ENCODE data around the gene UGT1A7.
"Not testable (repeated sequence)": the region's sequence is repeated elsewhere in the genome, so short reads cannot be mapped to it uniquely, and the experiment has no call there.

UGT1A7 gene

DNA sequence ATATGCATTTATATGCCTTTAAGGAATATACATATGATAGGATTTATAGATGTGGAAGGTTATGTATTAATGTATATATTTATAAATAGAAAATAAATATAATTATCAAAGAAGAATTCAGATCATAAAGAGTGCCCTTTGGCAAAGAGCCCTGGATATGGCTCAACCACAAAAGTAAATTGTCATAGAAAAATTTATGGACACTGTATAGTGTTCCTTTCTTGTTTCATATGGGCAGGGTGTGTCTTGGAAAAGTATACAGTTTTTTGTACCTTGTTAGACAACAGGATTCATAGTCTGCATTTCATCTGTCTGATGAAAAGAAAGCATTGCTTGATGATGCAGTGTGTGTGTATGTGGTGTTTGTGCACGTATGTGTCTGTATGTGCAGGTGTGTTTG lies 2.9 kb downstream of the UGT1A7 start:
- DNase-seq: no peak

DNA sequence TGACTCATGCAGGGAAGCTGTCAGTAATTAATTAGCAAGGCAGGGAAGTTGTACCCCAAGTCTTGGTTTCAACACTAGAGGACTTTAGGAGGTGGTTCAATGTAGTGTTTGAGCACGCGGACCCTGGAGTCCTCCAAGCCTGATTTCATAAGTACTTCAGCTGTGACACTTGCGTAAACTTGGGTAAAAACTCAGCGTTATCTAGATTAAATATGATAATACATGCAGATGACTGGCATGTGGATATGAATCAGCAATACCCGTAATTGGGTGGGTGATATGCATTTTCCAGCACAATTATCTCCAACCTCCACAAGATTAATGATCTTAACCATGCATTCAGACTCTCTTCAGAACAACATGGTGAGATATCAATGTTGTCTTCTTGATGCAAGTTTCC lies 5.2 kb downstream of the UGT1A7 start:
- DNase-seq: no peak

DNA sequence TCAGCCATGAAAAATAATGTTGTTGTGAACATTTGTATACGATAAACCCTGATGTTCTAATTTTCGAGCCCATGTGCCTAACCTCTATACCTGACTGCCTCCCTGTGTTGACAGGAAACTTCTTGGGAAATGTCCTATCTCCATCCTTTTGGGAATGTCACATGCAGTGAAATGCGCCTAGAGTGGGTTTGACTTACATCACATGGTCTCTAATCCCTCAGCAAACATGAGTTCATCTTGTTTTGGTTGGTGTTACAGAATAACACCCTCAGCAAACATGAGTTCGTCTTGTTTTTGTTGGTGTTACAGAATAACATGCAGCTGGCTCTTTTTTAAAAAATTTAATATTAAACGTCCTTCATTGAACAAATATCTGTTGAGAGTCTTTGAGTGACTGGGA lies 6.6 kb downstream of the UGT1A7 start:
- DNase-seq: no peak

DNA sequence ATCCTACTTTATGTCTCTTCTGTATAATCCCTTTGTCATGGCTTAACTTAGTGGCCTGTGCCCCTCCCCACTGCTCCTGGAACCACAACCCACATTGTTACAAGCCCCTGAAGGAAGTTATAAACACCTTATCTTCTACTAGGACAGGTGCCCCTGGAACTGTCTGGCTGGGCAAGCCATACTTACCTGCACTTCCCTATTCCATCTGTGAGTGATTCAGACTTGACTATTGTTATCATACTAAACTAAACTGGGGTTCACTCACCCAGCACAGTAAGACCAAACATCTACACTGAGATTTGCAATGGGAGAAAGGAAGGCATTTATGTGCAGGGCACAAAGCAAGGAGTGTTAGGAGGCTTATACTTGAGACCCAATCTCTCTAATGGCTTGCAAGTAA lies 7.3 kb downstream of the UGT1A7 start:
- DNase-seq: no peak

DNA sequence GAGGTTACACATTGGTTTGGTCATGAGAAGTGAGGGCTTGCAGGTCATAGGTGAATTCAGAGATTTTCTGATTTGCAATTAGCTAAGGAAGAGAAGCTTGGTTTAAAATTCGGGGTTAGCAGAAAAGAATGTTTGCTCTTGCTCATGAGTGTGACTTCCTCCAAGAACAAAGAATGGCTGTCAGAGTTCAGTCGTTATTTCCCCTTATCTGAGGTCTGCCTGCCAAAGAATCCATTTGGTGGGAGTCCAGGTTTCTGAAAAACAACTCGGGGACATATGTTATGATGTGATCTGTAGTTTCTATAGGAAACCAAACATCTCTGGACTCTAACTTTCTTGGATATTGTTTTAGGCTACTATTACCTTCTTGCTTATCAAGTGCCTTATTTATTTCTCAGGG lies 7.8 kb downstream of the UGT1A7 start:
- DNase-seq: no peak

DNA sequence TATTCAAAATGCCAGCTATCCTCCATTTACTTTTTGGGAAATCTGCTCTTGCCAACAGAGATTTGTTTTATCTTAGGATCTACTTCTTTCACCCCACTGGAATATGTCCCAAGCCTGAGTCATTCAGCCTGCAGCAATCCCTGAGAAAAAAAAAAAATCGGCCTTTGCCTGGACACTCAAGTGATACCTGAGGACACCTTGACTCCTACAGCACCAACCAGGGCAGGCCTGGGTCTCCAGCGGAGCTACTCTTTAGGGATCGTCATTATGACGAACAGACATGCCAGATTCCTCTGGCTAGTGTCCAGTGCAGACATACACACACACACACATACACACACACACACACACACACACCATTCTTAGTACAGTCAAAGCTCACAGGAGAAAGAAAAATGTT lies 8.7 kb downstream of the UGT1A7 start:
- DNase-seq: no peak

DNA sequence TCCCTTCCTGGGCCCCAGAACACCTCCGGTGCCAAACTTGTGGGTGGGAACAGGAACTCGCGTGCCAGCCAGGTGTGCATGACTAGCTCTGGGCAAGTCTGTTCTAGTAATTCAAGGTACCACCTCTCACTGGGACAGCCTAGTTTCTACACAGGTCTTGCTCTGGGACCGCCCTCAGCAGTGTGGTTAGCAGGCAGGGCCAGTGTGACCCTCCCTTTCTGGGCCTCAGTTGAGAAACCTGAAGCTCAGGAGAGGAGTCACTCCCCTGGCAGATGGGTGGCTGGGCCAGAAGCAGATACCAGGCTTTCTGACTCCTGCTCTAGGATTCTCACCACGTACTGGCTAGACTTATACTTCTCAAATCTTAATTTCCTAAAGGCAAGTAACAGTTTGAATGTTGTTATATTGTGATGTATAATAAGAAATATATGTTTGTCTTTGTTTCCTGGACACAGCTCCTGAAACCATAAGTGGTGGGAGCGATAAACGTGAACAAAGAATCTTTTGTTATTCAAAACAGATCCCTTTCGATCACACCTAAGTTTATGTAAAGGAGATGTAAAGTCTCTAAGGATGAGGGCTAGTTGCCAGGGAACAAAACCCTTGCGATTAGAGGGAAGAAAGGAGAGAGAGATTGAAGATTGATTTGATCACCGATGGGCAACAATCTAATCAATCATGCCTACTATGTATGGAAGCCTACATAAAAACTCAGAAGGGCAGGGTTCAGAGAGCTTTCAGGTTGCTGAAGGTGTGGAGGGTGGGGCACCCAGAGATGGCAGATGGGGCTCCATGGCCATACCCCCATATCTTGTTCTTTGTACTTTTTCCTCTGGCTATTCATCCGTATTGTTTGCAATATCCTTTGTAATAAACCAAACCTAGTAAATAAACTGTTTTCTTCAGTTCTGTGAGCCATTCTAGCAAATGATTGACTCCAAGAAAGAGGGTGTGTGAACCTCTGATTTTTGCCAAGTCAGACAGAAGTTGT lies 10.0 kb downstream of the UGT1A7 start:
- DNase-seq: no peak

DNA sequence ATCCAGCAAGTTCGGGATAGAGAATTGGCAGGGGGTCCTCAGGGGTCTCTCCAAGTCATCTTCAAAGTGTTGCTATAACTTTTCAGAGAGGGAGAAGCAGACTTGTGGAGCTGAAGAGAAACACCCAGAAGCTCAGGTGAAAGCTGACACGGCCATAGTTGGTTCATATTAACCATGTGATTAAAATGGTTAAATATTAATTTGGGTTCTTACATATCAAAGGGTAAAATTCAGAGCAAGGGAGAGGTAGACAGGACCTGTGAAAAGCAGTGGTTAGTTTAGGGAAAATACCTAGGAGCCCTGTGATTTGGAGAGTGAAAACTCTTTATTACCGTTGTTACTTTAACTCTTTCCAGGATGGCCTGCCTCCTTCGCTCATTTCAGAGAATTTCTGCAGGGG lies 10.9 kb downstream of the UGT1A7 start, which contains the start of gene UGT1A6:
Gene UGT1A6, plus strand, starts transcription at position 243 of the 400 bp plus-strand sequence. Its CDS starts 115 bp downstream, at position 358.
- no peak for DNase-seq

DNA sequence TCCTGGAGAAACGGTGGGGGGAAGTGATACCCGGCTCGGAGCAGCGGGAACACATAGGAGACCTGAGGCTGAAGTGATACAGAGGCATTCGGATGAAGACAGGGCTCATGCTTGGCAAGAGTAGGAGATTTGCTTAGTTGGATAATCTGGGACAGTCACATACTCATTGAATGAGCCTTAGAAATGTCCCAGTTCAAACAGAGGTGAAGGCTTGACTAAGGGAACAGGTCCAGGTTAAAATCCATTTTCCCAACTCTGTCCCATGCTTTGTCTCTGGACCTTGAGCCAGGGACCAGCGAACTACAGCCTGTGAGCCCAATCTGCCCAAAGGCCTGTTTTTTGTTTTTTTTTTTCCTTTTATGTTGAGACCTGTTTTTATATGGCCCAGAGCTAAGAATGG lies 12.3 kb downstream of the UGT1A7 start:
- DNase-seq: no peak

DNA sequence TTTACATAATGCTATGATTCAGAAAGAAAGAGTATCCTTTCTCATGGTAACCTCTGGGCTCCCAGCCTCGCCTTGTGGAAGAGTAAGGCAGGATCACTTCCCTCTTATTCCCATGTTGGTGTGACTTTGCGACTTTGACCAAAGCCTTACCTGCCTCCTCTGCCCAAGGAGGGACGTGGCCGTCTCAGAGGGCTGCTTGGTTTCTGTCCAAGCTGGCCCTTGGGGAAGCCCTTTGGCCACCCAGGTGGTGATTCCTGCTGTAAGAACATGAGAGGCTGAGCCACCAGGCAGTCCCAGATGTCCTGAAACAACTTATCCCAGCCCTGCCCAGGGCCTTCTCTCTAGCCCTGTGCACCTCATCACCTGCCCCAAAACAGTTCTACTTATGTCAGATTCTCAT lies 17.0 kb downstream of the UGT1A7 start:
- no peak for DNase-seq

DNA sequence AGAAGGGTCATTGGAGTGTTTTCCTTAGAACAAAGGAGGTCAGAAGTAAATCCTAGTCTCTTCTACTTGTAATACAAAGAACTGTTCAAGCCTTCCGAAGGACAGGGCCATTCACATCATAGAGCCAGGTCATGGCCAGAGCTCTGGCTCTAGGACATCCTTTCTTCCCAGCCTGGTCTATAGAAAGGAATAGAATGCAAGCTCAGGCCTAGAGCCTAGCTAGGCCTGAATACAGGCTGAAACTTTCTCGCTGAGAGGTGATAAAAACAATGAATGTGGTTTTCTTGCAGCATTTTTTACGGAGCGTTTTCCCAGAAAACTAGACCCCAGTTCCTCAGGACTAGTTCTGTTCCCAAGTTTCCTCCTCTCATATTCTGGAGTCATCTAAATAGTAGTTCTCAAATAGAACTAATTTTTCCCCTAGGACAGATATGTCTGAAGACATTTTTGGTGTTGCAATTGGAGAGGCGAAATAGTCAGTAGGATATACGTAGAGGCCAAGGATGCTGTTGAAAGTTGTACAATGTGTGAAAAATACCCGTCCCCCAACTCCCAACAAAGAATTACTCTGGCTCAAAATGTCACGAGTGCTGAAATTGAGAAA lies 17.8 kb downstream of the UGT1A7 start:
- peak; percentile 3 for DNase-seq

DNA sequence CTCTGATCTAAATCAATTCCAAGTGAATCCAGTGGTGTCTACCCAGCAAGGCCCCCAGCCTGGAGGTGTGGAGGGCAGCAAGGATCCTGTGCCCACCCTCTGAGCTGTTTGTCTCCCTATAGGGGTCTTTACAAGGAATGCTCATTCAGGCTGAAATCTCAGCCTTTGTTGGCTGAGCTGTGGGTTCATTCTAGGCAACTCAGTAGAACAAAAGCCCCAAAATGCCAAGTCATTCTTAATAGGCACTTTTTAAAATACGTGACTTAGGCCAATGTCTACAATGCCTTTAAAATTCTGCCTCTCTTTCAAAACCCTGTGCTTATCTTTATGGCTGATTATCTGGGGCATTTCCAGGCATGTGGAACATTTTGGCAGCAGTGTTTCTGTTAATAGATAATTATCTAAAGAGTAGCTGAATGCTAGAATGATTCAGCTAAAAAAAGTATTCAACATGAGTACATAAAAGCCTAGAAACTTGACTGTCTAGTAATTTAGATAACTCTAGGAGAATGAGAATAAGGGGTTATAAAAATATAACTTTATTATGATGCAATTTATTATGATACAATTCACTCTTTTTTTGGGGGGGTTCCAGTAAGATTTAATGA lies 18.4 kb downstream of the UGT1A7 start:
- DNase-seq: peak; percentile 67

DNA sequence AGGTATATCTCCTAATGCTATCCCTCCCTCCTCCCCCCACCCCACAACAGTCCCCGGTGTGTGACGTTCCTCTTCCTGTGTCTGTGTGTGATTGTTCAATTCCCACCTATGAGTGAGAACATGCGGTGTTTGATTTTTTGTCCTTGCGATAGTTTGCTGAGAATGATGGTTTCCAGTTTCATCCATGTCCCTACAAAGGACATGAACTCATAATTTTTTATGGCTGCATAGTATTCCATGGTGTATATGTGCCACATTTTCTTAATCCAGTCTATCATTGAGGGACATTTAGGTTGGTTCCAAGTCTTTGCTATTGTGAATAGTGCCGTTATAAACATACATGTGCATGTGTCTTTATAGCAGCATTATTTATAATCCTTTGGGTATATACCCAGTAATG lies 19.1 kb downstream of the UGT1A7 start:
- DNase-seq: not testable (repeated sequence)

DNA sequence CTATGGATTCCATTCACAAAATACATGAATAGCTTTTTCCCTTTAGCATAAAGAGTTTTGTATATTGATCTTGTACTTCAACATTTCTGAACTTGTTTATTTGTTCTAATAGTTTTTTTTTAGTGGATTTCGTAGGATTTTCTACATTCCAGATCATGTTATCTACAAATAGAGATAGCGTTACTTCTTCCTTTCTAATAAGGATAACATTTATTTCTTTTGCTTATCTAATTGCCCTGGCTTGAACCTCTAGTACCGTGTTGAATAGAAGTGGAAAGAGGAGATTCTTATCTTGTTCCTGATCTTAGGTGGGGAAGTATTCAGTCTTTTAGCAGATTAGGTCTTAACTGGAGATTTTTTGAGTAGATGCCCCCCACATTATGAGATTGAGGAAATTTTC lies 20.5 kb downstream of the UGT1A7 start:
- no peak for DNase-seq

DNA sequence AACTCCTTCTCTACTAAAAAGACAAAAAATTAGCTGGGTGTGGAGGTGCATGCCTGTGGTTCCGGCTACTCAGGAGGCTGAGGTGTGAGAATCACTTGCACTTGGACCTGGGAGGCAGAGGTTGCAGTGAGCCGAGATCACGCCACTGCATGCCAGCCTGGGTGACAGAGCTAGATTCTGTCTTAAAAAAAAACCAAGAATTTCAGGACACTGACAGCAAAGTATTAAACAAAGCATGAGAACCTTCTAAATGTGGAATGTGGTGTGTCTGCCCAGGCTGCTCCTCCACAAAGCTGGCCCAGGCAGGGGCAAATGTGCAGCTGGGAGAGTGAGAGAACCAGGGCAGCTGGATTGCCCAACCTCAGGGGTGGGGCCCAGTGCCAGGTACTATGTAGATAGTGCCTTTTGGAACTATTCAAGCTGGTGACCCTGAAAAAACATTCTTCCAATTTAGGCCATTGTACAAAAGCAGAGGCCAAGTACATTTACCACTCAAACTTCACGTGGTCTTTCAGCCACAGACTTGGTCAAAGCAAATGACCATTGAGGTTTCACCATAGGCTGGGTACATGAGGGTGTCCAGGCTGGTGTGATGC lies 24.3 kb downstream of the UGT1A7 start:
- DNase-seq: no peak

DNA sequence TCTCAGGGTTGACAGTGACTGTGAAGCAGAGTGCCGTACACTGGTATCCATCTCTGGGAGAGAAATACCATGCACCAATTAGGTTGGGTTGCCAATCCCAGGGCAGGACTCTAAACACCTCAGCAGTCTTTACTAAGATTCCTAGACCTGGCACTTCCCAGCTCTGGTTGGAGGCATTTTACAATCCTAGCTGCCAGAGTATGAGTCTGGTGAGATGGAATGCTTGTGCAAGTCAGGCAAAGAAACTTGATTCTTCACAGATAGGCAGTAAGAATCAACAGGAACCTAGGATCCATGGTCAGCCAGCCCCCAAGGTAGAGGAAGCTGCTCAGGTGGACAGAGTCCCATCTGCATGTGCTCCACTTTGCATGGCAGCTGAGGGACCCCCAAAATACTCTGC lies 25.0 kb downstream of the UGT1A7 start:
- no peak for DNase-seq

DNA sequence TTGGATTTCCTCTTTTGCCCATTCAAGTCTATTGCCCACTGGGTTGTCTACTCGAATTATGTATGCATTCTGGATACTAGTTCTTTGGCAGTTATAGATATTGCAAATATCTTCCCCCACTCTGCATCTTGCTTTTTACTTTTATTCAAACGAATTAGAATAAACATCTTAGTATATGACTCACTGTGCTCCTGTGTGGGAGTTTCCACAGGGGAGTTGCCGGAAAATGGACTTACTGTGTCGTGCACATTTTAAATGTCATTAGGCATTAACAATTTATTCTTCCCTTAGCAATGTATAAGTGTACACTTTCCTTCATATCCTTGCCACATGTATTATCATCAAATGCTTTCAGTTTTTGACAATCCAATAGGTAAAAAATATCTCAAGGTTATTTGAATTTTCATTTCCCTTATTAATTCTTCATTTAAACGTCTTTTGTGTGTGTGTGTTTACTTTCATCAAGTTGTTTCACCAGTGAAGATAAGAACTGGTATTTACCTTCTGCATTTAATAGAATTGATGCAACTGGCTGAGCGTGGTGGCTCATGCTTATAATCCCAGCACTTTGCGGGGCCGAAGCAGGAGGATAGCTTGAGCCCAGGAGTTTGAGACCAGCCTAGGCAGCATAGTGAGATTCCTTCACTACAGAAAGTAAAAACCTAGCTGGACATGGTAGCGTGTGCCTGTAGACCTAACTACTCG lies 26.4 kb downstream of the UGT1A7 start:
- peak; percentile 24 for DNase-seq

DNA sequence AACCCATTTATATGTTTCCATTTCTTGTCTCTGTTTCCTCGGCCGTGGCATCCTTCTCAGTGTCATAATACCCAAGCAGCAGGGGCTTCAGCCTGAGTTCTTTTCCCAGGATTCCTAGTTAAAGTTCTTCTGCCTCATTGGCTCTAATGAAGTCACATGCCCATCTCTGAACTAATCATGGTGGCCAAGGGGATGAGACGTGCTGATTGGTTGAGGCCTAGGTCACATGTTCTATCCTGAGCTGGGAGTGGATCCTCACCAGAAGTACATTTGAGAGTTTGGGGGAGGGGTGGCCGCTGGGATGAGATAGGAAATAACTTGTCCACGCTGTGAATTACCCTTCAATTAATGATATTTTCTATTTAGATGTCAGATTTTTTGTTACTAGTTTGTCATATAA lies 27.2 kb downstream of the UGT1A7 start:
- no peak for DNase-seq

DNA sequence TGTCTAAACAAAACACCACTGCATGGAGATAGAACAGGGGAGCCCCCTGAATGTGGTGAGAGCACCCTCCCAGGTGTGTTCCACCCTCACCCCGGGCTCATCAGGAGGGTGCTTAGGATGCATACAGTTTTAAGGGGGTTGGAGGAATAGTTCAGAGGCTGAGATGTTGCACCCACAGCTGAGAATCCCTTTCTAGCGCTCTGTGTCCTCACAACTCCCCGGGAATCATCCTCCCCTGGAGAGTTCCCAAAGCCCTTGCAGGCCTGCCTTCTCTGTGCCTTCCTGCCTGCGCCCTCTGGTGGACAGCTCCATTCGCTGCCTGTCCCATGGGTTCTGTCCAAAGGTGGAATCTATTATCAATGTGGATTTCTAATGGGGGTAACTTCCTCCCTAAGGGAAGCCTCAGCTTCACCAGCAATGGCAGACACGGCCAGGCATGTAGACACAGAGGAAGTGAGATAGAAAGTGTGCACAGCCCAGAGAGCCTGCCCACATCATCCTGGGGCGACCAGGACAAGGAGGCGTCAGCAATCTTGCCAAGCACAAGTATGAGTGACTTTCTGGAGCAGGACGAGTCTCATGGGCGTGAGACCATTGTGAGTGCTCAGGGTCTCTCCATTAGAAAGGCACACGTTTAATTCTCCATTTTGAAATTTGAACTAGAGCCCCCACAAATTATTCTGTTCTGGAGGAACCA lies 29.8 kb downstream of the UGT1A7 start:
- DNase-seq: peak; percentile 84

DNA sequence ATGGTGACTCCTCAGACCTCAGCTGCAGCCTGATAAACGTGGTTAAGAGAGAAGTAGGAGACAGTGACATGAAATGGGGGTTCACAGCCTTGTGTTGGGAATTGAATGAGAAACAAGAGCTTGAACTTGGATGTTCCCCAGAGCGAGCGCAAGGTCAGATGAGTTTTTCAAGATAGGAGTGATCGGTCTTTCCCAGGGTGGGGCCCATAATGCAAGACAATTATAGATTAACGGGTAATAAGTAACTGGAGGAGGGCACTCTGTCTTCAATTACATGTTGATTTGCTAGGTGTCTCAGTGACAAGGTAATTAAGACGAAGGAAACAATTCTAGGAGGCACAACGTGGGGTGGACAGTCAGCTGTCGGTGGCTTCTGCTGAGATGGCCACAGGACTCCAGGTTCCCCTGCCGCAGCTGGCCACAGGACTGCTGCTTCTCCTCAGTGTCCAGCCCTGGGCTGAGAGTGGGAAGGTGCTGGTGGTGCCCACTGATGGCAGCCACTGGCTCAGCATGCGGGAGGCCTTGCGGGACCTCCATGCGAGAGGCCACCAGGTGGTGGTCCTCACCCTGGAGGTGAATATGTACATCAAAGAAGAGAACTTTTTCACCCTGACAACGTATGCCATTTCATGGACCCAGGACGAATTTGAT lies 31.0 kb downstream of the UGT1A7 start, which contains the start of gene UGT1A5:
Gene UGT1A5, plus strand, starts transcription at position 297 of the 651 bp plus-strand sequence. Its CDS starts 85 bp downstream, at position 382.
- no peak for DNase-seq

DNA sequence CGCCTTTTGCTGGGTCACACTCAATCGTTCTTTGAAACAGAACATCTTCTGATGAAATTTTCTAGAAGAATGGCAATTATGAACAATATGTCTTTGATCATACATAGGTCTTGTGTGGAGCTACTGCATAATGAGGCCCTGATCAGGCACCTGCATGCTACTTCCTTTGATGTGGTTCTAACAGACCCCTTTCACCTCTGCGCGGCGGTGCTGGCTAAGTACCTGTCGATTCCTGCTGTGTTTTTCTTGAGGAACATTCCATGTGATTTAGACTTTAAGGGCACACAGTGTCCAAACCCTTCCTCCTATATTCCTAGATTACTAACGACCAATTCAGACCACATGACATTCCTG lies 31.5 kb downstream of the UGT1A7 start:
- no peak for DNase-seq

DNA sequence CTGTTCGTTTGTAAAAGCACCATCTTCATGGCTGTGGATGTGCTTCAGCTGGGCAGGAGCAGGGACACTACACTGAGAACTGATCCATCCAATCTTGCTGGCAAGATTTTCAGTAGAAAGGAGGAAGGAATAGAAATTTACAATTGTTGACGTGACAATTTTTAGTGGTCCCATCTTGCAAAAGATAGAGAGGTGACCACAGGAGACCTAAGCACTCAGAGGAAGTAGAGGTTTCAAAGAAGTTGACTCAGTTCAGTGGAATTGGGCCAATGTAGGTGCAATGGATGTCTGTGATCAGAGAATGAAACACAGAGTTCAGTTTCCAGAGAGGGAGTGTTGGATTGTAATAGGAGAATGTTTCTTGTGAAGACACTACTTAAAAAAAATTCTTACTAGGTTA lies 32.4 kb downstream of the UGT1A7 start:
- DNase-seq: no peak
